HEK293 (cell line): Measurements from ENCODE around the gene SCN5A.

ENCODE experiments used
- CTCF ChIA-PET: fragments of 350-600 bp; formaldehyde crosslinking; extraction: SDS; loops from one replicate; lab custom pipeline; 2021; ENCODE audit warnings: antibody characterized with exemption; lab: Yijun Ruan, JAX
- POLR2A ChIA-PET: fragments of 300-600 bp; formaldehyde crosslinking; extraction: SDS; loops from one replicate; lab custom pipeline; 2020; ENCODE audit warnings: antibody characterized with exemption, inconsistent platforms; lab: Yijun Ruan, JAX
- H3K27ac ChIP-seq: fragments of 200-500 bp; sonication (Bioruptor generic); 2 replicates; pipeline ENCODE4 v1.5.1; 2014; ENCODE audit warnings: low read depth, low read length, control low read depth, inconsistent platforms; ENCODE audit errors: extremely low read depth
- H3K36me3 ChIP-seq, 2 experiments: fragments of 200-500 bp in 1 of 2; sonication (Bioruptor generic) in 1 of 2; 1 replicate in 1 of 2; 2 replicates in 1 of 2; pipeline ENCODE4 v1.5.1; 2014 to 2017; ENCODE audit warnings: inconsistent platforms in 2 of 2, low read length in 2 of 2; ENCODE audit not compliant: control insufficient read depth in 2 of 2, insufficient read depth in 1 of 2
- H3K4me1 ChIP-seq: fragments of 200-500 bp; sonication (Bioruptor generic); 2 replicates; pipeline ENCODE4 v1.5.1; 2014; ENCODE audit warnings: mild to moderate bottlenecking, low read length, inconsistent platforms; ENCODE audit not compliant: control insufficient read depth, insufficient read depth
- H3K4me3 ChIP-seq: 2 replicates; pipeline ENCODE4 v1.5.1; 2011; ENCODE audit warnings: low read depth, mild to moderate bottlenecking, control low read depth, low read length, moderate library complexity
- H3K9me3 ChIP-seq: fragments of 200-500 bp; sonication (Bioruptor generic); 2 replicates; pipeline ENCODE4 v1.5.1; 2014; ENCODE audit warnings: low read depth, low read length, inconsistent platforms; ENCODE audit not compliant: control insufficient read depth, insufficient read depth
- GLIS2 ChIP-seq: fragments of 450-650 bp; formaldehyde crosslinking; IDR thresholded peaks from 2 replicates; pipeline ENCODE4 v1.5.1; 2016; ENCODE audit warnings: missing biosample characterization, missing genetic modification characterization
- OVOL3 ChIP-seq: fragments of 450-650 bp; formaldehyde crosslinking; IDR thresholded peaks from 2 replicates; pipeline ENCODE4 v1.5.1; 2016; ENCODE audit warnings: missing biosample characterization, missing genetic modification characterization
- YY1 ChIP-seq: fragments of 450-650 bp; formaldehyde crosslinking; IDR thresholded peaks from 2 replicates; pipeline ENCODE4 v1.5.1; 2018; ENCODE audit warnings: missing biosample characterization, missing genetic modification characterization
- ZFP41 ChIP-seq: fragments of 450-650 bp; formaldehyde crosslinking; IDR thresholded peaks from 2 replicates; pipeline ENCODE4 v1.5.1; 2016; ENCODE audit warnings: missing biosample characterization, missing genetic modification characterization, borderline replicate concordance
- ZNF24 ChIP-seq: fragments of 450-650 bp; formaldehyde crosslinking; IDR thresholded peaks from 2 replicates; pipeline ENCODE4 v1.5.1; 2016; ENCODE audit warnings: missing biosample characterization, missing genetic modification characterization
- ZNF341 ChIP-seq: fragments of 450-650 bp; formaldehyde crosslinking; IDR thresholded peaks from 2 replicates; pipeline ENCODE4; 2016; ENCODE audit warnings: low read depth, missing biosample characterization, missing genetic modification characterization
- ZNF37A ChIP-seq: fragments of 450-650 bp; IDR thresholded peaks from 2 replicates; pipeline ENCODE4 v1.5.1; 2018; ENCODE audit warnings: missing biosample characterization, missing genetic modification characterization
- ZNF514 ChIP-seq: fragments of 450-650 bp; formaldehyde crosslinking; IDR thresholded peaks from 2 replicates; pipeline ENCODE4 v1.5.1; 2016; ENCODE audit warnings: missing biosample characterization, missing genetic modification characterization
- ZNF518A ChIP-seq: fragments of 450-650 bp; formaldehyde crosslinking; conservative IDR thresholded peaks from 2 replicates; pipeline ENCODE4 v1.5.1; 2016; ENCODE audit warnings: low read depth, missing biosample characterization, missing genetic modification characterization
- ZNF555 ChIP-seq: fragments of 450-650 bp; formaldehyde crosslinking; conservative IDR thresholded peaks from 2 replicates; pipeline ENCODE4 v1.5.1; 2017; ENCODE audit warnings: missing biosample characterization, mild to moderate bottlenecking, missing genetic modification characterization, inconsistent platforms
- ZNF571 ChIP-seq: fragments of 450-650 bp; formaldehyde crosslinking; IDR thresholded peaks from 2 replicates; pipeline ENCODE4 v1.5.0; 2017; ENCODE audit warnings: missing biosample characterization, missing genetic modification characterization
- ZNF596 ChIP-seq: fragments of 450-650 bp; IDR thresholded peaks from 2 replicates; pipeline ENCODE4 v1.5.0; 2018; ENCODE audit warnings: missing biosample characterization, mild to moderate bottlenecking, missing genetic modification characterization, moderate library complexity
- ZNF623 ChIP-seq: fragments of 450-650 bp; formaldehyde crosslinking; IDR thresholded peaks from 2 replicates; pipeline ENCODE4 v1.5.1; 2016; ENCODE audit warnings: missing biosample characterization, missing genetic modification characterization
- ZNF624 ChIP-seq: fragments of 450-650 bp; formaldehyde crosslinking; IDR thresholded peaks from 2 replicates; pipeline ENCODE4 v1.5.1; 2017; ENCODE audit warnings: missing biosample characterization, missing genetic modification characterization
- ZNF645 ChIP-seq: fragments of 450-650 bp; formaldehyde crosslinking; IDR thresholded peaks from 2 replicates; pipeline ENCODE4; 2016; ENCODE audit warnings: missing biosample characterization, missing genetic modification characterization
- ZNF692 ChIP-seq: fragments of 450-650 bp; formaldehyde crosslinking; IDR thresholded peaks from 2 replicates; pipeline ENCODE4 v1.5.1; 2016; ENCODE audit warnings: missing biosample characterization, missing genetic modification characterization
- ZNF704 ChIP-seq: fragments of 450-650 bp; formaldehyde crosslinking; IDR thresholded peaks from 2 replicates; pipeline ENCODE4 v1.5.1; 2016; ENCODE audit warnings: missing biosample characterization, missing genetic modification characterization
- ZNF791 ChIP-seq: fragments of 450-650 bp; formaldehyde crosslinking; IDR thresholded peaks from 2 replicates; pipeline ENCODE4 v1.5.1; 2016; ENCODE audit warnings: missing biosample characterization, missing genetic modification characterization

SCN5A gene

GRCh38 chr3:38645601-38646000, 3.9 kb downstream of the SCN5A start (continued):
- TF ChIP-seq ZNF596 (tag by site-specific recombination) (no peak), ZNF791 (no peak), ZNF704 (tag by site-specific recombination) (no peak)

- POLR2A ChIA-PET, result no interaction called here
- no peak overlapping the region for H3K4me3 ChIP-seq
- TF ChIP-seq ZNF518A (tag by site-specific recombination), result no peak
- no peak for TF ChIP-seq GLIS2 (tag by site-specific recombination)
- TF ChIP-seq, all 188 proteins: peak for 0
- no peak overlapping the region for H3K27ac ChIP-seq
- no peaks in the 10 kb centered on the region for H3K9me3 ChIP-seq
- CTCF ChIA-PET, result interaction anchor here (1.2 kb wide), 1 partner anchor 10 kb away, joined by 4 read pairs; no protein-coding TSS in a partner anchor
- H3K4me1 ChIP-seq, result no peaks in the 10 kb centered on the region
- no peaks in the 10 kb centered on the region for H3K36me3 ChIP-seq
Observed at GRCh38 chr3:38645076-38645475, 4.4 kb downstream of the SCN5A start.

- ChIA-PET POLR2A (no interaction called here), CTCF (interaction anchor here (1.2 to 1.9 kb wide), 2 partner anchors 11 to 355 kb away, joined by 4 to 5 read pairs; no protein-coding TSS in a partner anchor)
- TF ChIP-seq ZNF624 (tag by site-specific recombination) (no peak), ZNF623 (peak; percentile 66)
Observed at GRCh38 chr3:38644662-38645053, 4.8 kb downstream of the SCN5A start.

GRCh38 chr3:38644016-38644661, 5.3 kb downstream of the SCN5A start:
- CTCF ChIA-PET, result interaction anchor here (1.2 to 1.9 kb wide), 2 partner anchors 11 to 356 kb away, joined by 4 to 5 read pairs; no protein-coding TSS in a partner anchor

More at GRCh38 chr3:38644662-38645053, 4.8 kb downstream of the SCN5A start:
- Histone ChIP-seq H3K27ac (no peak overlapping the region), H3K4me3 (no peak overlapping the region), H3K4me1 (no peaks in the 10 kb centered on the region), H3K36me3 (no peaks in the 10 kb centered on the region), H3K9me3 (no peaks in the 10 kb centered on the region)

More at GRCh38 chr3:38644016-38644661, 5.3 kb downstream of the SCN5A start:
- H3K4me1 ChIP-seq, result no peaks in the 10 kb centered on the region
- H3K9me3 ChIP-seq, result no peaks in the 10 kb centered on the region
- no peaks in the 10 kb centered on the region for H3K36me3 ChIP-seq
- H3K4me3 ChIP-seq, result no peak overlapping the region
- TF ChIP-seq ZNF514 (tag by site-specific recombination) (no peak), ZNF37A (no peak), OVOL3 (tag by site-specific recombination) (no peak), ZNF692 (tag by site-specific recombination) (no peak), YY1 (no peak), ZNF341 (no peak), ZNF555 (tag by site-specific recombination) (no peak), ZNF645 (tag by site-specific recombination) (no peak), ZNF24 (no peak), ZNF571 (tag by site-specific recombination) (no peak), ZFP41 (tag by site-specific recombination) (no peak)
- no peak overlapping the region for H3K27ac ChIP-seq
- POLR2A ChIA-PET, result no interaction called here
